NCI-H2227 treated with DMSO at 0.1 percent for 48 hours (cell line): ENCODE data around the gene CCDC85B.

Source experiments
- DNase-seq: peaks from one replicate; lab custom pipeline; 2025; lab: John Stamatoyannopoulos, UW

The CCDC85B gene

GRCh38 chr11:65869643-65870306, 20.7 kb upstream of the CCDC85B start:
- DNase-seq = no peak

GRCh38 chr11:65870307-65870658, 20.2 kb upstream of the CCDC85B start:
- DNase-seq = no peak

GRCh38 chr11:65870706-65871681, 19.5 kb upstream of the CCDC85B start:
- no peak for DNase-seq

- DNase-seq = no peak
Measured at GRCh38 chr11:65871811-65872548, 18.5 kb upstream of the CCDC85B start.

GRCh38 chr11:65872586-65873317, 17.7 kb upstream of the CCDC85B start, which contains the start of gene EFEMP2:
TSS of gene EFEMP2 (minus strand) at chr11:65872800. CDS start at chr11:65872354, 446 bp downstream.
- no peak for DNase-seq

- peak; percentile 90 for DNase-seq
Measured at GRCh38 chr11:65873318-65874156, 16.9 kb upstream of the CCDC85B start.

- DNase-seq = no peak
Measured at GRCh38 chr11:65879617-65880016, 10.9 kb upstream of the CCDC85B start, which contains the start of gene CTSW. TSS of gene CTSW (plus strand) at chr11:65879837. CDS start at chr11:65879855, 18 bp downstream.

GRCh38 chr11:65880027-65880426, 10.4 kb upstream of the CCDC85B start:
- DNase-seq = no peak

- DNase-seq = no peak
Measured at GRCh38 chr11:65880844-65881421, 9.5 kb upstream of the CCDC85B start.

GRCh38 chr11:65882120-65883057, 8.1 kb upstream of the CCDC85B start:
- DNase-seq = no peak

GRCh38 chr11:65883058-65883761, 7.3 kb upstream of the CCDC85B start:
- DNase-seq = no peak

GRCh38 chr11:65883786-65884715, 6.4 kb upstream of the CCDC85B start:
- no peak for DNase-seq

GRCh38 chr11:65884716-65885092, 5.8 kb upstream of the CCDC85B start:
- DNase-seq = peak; percentile 65

- no peak for DNase-seq
Measured at GRCh38 chr11:65885231-65885630, 5.2 kb upstream of the CCDC85B start.

- DNase-seq = no peak
Measured at GRCh38 chr11:65885808-65886536, 4.5 kb upstream of the CCDC85B start.

GRCh38 chr11:65886826-65887722, 3.4 kb upstream of the CCDC85B start:
- no peak for DNase-seq
